Measurements from ENCODE around the gene TOMM34.
A peak's percentile ranks its signal among the peaks of the same experiment; 100 is the strongest.

GRCh38 chr20:44911264-44911921 is 48.8 kb downstream of the TOMM34 start:
- peak; percentile 70 for TF ChIP-seq CTCF (conservative IDR thresholded peaks at IDR 0.05; ENCODE audit: low read length)
- no peak for TF ChIP-seq EZH2phosphoT487 (IDR thresholded peaks at IDR 0.05; ENCODE audit: borderline replicate concordance)

Data from Loucy (cell line).